NCI-H2227 (cell line): ENCODE results near the gene AP5S1.
"Not testable (repeated sequence)": the region's sequence is repeated elsewhere in the genome, so short reads cannot be mapped to it uniquely, and the experiment has no call there.

Source experiments
- DNase-seq: peaks from one replicate; lab custom pipeline; 2025; ENCODE audit not compliant: unreplicated experiment; lab: John Stamatoyannopoulos, UW

The AP5S1 gene

DNA sequence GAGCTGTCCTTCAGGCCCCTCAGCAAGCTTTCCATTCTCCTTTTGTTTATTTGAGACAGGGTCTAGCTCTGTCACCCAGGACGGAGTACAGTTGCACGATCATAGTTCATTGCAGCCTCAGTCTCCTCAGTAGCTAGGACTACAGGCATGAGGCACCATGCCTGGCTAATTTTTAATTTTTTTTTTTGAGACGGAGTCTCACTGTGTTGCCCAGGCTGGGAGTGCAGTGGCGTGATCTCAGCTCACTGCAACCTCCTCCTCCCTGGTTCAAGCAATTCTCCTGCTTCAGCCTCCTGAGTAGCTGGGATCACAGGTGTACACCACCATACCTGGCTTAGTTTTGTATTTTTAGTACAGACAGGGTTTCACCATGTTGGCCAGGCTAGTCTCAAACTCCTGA is 31.1 kb upstream of the AP5S1 start:
- not testable (repeated sequence) for DNase-seq

- DNase-seq: not testable (repeated sequence)
Measured at GRCh38 chr20:3794168-3794567, 26.2 kb upstream of the AP5S1 start.

DNA sequence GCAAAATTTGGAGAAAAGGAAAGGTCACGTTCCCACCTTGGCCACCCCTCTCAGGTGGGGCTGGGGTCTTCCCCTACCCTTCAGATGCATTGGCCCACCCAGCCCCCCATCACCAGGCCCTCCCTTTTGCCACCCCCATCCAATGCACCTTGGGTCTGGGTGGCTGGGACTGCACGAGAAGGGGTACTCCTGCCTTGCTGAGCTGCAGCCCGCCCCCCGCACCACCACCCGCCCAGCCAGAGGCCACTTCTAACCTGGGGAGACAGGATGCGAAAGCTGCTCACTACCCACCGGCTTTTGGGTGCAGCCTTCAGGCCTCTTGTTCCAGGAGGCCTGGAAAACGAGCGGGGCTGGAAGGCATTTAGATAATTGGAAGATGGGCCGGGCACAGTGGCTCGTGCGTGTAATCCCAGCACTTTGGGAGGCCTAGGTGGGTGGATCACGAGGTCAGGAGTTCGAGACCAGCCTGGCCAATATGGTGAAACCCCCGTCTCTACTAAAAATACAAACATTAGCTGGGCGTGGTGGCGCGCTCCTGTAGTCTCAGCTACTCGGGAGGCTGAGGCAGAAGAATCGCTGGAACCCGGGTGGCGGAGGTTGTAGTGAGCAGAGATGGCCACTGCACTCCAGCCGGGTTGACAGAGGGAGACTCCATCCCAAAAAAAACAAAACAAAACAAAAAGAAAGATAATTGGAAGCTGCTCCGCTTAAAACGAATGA is 25.5 kb upstream of the AP5S1 start:
- no peak for DNase-seq

- DNase-seq: peak; percentile 96
Measured at GRCh38 chr20:3795511-3796468, 24.6 kb upstream of the AP5S1 start, which contains the start of gene CDC25B. Gene CDC25B, plus strand, starts transcription at chr20:3796310. Its CDS starts 222 bp downstream, at chr20:3796532.

- DNase-seq: no peak
Measured at GRCh38 chr20:3796477-3797225, 23.7 kb upstream of the AP5S1 start.

DNA sequence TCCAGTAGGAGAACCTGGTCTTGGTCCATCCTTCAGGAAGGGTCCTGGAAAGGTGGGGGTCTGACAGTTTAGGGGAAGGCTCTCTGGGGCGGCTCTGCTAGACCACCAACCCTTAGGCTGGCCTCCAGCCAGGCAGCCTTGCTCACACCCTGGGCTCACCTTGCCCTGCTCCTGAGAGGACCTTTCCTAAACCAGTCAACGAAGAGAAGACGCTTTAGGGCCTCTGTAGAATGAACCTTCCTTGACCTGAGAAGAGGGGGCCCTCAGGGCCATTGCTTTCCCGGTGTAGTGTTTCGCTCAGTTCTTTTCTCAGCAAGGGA is 23.2 kb upstream of the AP5S1 start:
- DNase-seq: no peak

GRCh38 chr20:3797592-3798372 is 22.6 kb upstream of the AP5S1 start:
- no peak for DNase-seq

- no peak for DNase-seq
Measured at GRCh38 chr20:3798373-3798768, 22.0 kb upstream of the AP5S1 start.

GRCh38 chr20:3798908-3799248 is 21.5 kb upstream of the AP5S1 start:
- no peak for DNase-seq

GRCh38 chr20:3800256-3800877 is 20.0 kb upstream of the AP5S1 start:
- DNase-seq: no peak

- DNase-seq: no peak
Measured at GRCh38 chr20:3800878-3801260, 19.5 kb upstream of the AP5S1 start.

GRCh38 chr20:3801299-3801698 is 19.0 kb upstream of the AP5S1 start:
- DNase-seq: no peak

- DNase-seq: no peak
Measured at GRCh38 chr20:3801846-3802245, 18.5 kb upstream of the AP5S1 start.

DNA sequence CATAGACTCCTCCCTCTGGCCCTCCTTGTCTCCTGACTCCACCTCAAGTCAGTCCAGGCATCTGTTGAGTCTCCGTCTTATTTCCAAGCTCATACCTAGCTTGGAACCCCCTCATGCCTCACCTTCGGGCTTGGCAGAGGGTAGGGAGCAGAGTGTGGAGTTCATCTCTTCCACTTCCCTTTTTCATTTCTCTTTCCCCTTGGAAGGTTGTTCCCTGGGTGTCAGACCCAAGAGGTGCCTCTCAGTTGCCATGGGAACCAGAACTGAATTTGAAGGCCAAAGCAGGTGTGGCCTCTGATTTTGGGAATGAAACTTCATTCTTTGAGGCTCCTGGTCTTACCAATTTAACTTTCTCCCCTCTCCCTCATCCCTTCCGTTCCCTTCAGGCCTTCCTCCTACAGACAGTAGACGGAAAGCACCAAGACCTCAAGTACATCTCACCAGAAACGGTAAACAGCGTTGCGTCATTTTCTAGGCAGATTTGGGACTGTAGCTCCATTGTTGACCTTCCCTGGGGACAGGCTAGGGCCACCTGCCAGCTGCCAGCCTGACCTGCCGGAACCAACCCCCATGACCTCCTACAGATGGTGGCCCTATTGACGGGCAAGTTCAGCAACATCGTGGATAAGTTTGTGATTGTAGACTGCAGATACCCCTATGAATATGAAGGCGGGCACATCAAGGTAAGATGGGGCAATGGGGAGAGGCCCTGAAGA is 17.7 kb upstream of the AP5S1 start:
- DNase-seq: no peak

DNA sequence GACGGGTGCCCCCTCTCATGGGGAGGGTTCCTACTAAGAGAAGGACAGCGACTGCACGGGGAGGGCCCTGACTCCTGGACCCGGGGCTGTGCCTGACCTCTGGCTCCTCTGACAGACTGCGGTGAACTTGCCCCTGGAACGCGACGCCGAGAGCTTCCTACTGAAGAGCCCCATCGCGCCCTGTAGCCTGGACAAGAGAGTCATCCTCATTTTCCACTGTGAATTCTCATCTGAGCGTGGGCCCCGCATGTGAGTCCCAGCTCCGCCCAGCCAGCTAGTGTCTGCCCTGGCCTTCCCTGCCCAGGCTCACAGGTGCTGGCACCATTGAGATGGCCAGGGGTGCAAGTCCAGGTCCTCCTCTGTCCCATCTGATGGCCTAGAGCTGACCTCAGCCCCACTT is 17.1 kb upstream of the AP5S1 start:
- DNase-seq: no peak

GRCh38 chr20:3803854-3804253 is 16.5 kb upstream of the AP5S1 start:
- DNase-seq: no peak

- no peak for DNase-seq
Measured at GRCh38 chr20:3804254-3804751, 16.0 kb upstream of the AP5S1 start.

DNA sequence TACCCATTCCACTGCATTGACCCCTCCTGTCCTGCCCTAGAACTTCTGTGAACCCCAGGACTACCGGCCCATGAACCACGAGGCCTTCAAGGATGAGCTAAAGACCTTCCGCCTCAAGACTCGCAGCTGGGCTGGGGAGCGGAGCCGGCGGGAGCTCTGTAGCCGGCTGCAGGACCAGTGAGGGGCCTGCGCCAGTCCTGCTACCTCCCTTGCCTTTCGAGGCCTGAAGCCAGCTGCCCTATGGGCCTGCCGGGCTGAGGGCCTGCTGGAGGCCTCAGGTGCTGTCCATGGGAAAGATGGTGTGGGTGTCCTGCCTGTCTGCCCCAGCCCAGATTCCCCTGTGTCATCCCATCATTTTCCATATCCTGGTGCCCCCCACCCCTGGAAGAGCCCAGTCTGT is 15.6 kb upstream of the AP5S1 start:
- no peak for DNase-seq

- no peak for DNase-seq
Measured at GRCh38 chr20:3808544-3808943, 11.8 kb upstream of the AP5S1 start.
